HepG2 (cell line): ENCODE data around the gene TRNP1. TPM values are rescaled to one million over a fixed set of nuclear protein-coding genes. Genes with fewer than 3 reads are reported as not detected.

Experiments used
- ATAC-seq: fragments of 200-7000 bp; cut with Tn5 transposase; 3 replicates; pipeline ENCODE4 v1.9.1; 2020; ENCODE audit warnings: mild to moderate bottlenecking, moderate library complexity
- BruUV-seq: library from RNA; stranded (reverse); fragments of 400-500 nt; replicated peaks from 2 replicates; lab custom pipeline; 2021; lab: Mats Ljungman, UMichigan
- CTCF ChIA-PET: fragments of 300-600 bp; formaldehyde crosslinking; extraction: SDS; loops from one replicate; lab custom pipeline; 2021; ENCODE audit warnings: low total read pairs, inconsistent platforms, low intra/inter-chr PET ratio; lab: Yijun Ruan, JAX
- POLR2A ChIA-PET: fragments of 350-600 bp; sonication (Branson Sonifier 250); formaldehyde crosslinking; loops from one replicate; lab custom pipeline; 2020; ENCODE audit warnings: antibody characterized with exemption, inconsistent platforms; lab: Yijun Ruan, JAX
- DNase-seq: peaks from one replicate; pipeline ENCODE4 v3.0.0-alpha.2; 2015; ENCODE audit warnings: low spot score
- FAIRE-seq: peaks from 3 replicates; lab custom pipeline; 2011; peaks lifted over from hg19 to GRCh38; lab: Jason Lieb, UNC
- H2AFZ ChIP-seq: one replicate; pipeline ENCODE4 v1.6.1; 2011; ENCODE audit warnings: low read length, inconsistent platforms
- H3K27ac ChIP-seq: fragments of 300-600 bp; 3 replicates; pipeline ENCODE4 v1.8.0; 2011; ENCODE audit warnings: mixed run types, mild to moderate bottlenecking, mixed read lengths, low read length, inconsistent platforms; ENCODE audit not compliant: insufficient read depth; ENCODE audit errors: extremely low read length
- H3K27me3 ChIP-seq, 2 experiments: fragments of 200-600 bp in 1 of 2; 2 replicates in 1 of 2; 3 replicates in 1 of 2; pipeline versions ENCODE4 v1.6.0 to v1.8.0; 2011; ENCODE audit warnings: low read length in 2 of 2, mild to moderate bottlenecking in 2 of 2, moderate library complexity in 2 of 2, inconsistent platforms in 1 of 2; ENCODE audit not compliant: insufficient read depth in 2 of 2, control insufficient read depth in 1 of 2
- H3K36me3 ChIP-seq, 2 experiments: fragments of 200-600 bp in 1 of 2; replicated peaks in 1 of 2; 2 replicates in 1 of 2; 3 replicates in 1 of 2; pipeline versions ENCODE4 v1.5.1 to v1.8.0; 2011; ENCODE audit warnings: low read length in 2 of 2, inconsistent platforms in 1 of 2; ENCODE audit not compliant: insufficient read depth in 2 of 2, control insufficient read depth in 1 of 2
- H3K4me1 ChIP-seq: 2 replicates; pipeline ENCODE4 v1.5.1; 2012; ENCODE audit warnings: low read length, inconsistent platforms; ENCODE audit not compliant: insufficient read depth
- H3K4me2 ChIP-seq: 2 replicates; pipeline ENCODE4 v1.6.0; 2011; ENCODE audit warnings: low read depth, low read length, inconsistent platforms
- H3K4me3 ChIP-seq, 3 experiments: fragments of 200-600 bp in 1 of 3; sonication (generic), shearing (Covaris generic) in 1 of 3; replicated peaks in 1 of 3; 2 replicates each; pipeline ENCODE4 v1.5.1; 2011 to 2016; ENCODE audit warnings: low read length in 3 of 3, inconsistent platforms in 2 of 3, low read depth in 2 of 3, mild to moderate bottlenecking in 2 of 3, control low read depth in 1 of 3, mixed read lengths in 1 of 3; ENCODE audit not compliant: insufficient read depth in 1 of 3
- H3K79me2 ChIP-seq: one replicate; pipeline ENCODE4 v1.6.1; 2011; ENCODE audit warnings: low read length, inconsistent platforms; ENCODE audit not compliant: insufficient read depth
- H3K9ac ChIP-seq: 2 replicates; pipeline ENCODE4 v1.6.0; 2011; ENCODE audit warnings: mild to moderate bottlenecking, low read depth, low read length, inconsistent platforms; ENCODE audit not compliant: insufficient read depth
- H3K9me3 ChIP-seq: 2 replicates; pipeline ENCODE4 v1.5.1; 2012; ENCODE audit warnings: mild to moderate bottlenecking, low read length
- H4K20me1 ChIP-seq: 2 replicates; pipeline ENCODE4 v1.6.0; 2011; ENCODE audit warnings: inconsistent platforms, mild to moderate bottlenecking, low read length, moderate library complexity; ENCODE audit not compliant: insufficient read depth
- AGO2 ChIP-seq: fragments of 200-400 bp; formaldehyde crosslinking; optimal IDR thresholded peaks from 2 replicates; pipeline ENCODE3; 2017; ENCODE audit warnings: mild to moderate bottlenecking, low read depth, low read length, moderate library complexity
- CEBPB ChIP-seq: IDR thresholded peaks from 2 replicates; pipeline ENCODE4 v1.6.1; 2011; ENCODE audit warnings: low read depth, low read length, improper control_type of control experiment, borderline replicate concordance
- FOXC1 ChIP-seq: sonication (generic); formaldehyde crosslinking; IDR thresholded peaks from 2 replicates; pipeline ENCODE4 v1.8.0; 2022; ENCODE audit warnings: mild to moderate bottlenecking, missing genetic modification reagents, borderline replicate concordance
- GZF1 ChIP-seq: sonication (generic); formaldehyde crosslinking; IDR thresholded peaks from 2 replicates; pipeline ENCODE4 v1.5.1; 2020; ENCODE audit warnings: mild to moderate bottlenecking, missing genetic modification reagents
- IKZF4 ChIP-seq: sonication (generic); formaldehyde crosslinking; IDR thresholded peaks from 2 replicates; pipeline ENCODE4 v1.5.1; 2020; ENCODE audit warnings: borderline replicate concordance, mild to moderate bottlenecking, low read depth, missing genetic modification reagents; ENCODE audit errors: not compliant biosample characterization
- KAT8 ChIP-seq: IDR thresholded peaks from 2 replicates; pipeline ENCODE4 v1.6.1; 2016; ENCODE audit warnings: missing genetic modification reagents, missing compliant biosample characterization
- PHF8 ChIP-seq: sonication (generic); formaldehyde crosslinking; IDR thresholded peaks from 2 replicates; pipeline ENCODE4 v1.5.0; 2020; ENCODE audit warnings: missing genetic modification reagents
- RFXANK ChIP-seq: IDR thresholded peaks from 2 replicates; pipeline ENCODE4 v1.6.1; 2016
- SRY ChIP-seq: sonication (generic); formaldehyde crosslinking; IDR thresholded peaks from 2 replicates; pipeline ENCODE4 v1.8.0; 2022; ENCODE audit warnings: mild to moderate bottlenecking, missing genetic modification reagents
- ZNF567 ChIP-seq: sonication (generic); formaldehyde crosslinking; IDR thresholded peaks from 2 replicates; pipeline ENCODE4 v1.8.1; 2023; ENCODE audit warnings: mild to moderate bottlenecking, missing genetic modification reagents, borderline replicate concordance
- ZNF670 ChIP-seq: sonication (generic); formaldehyde crosslinking; IDR thresholded peaks from 2 replicates; pipeline ENCODE4 v1.8.0; 2022; ENCODE audit warnings: mild to moderate bottlenecking, missing genetic modification reagents, borderline replicate concordance
- ZNF768 ChIP-seq: sonication (generic); formaldehyde crosslinking; IDR thresholded peaks from 2 replicates; pipeline ENCODE4 v1.4.0; 2020; ENCODE audit warnings: missing genetic modification reagents
- WGBS: methylation state at CpG from one replicate; pipeline ENCODE4 v1.1.6; 2017; ENCODE audit warnings: low lambda C conversion rate; 5-methylcytosine and 5-hydroxymethylcytosine counted together
- in situ Hi-C: cut with HindIII; loops from 2 replicates; pipeline ENCODE4 v1.10.0; 2017; ENCODE audit warnings: low pct_unique_long_range_greater_than_20kb; ENCODE audit not compliant: extremely low pct_ligation_motif_present
- intact Hi-C: fragments of 100-400 bp; cut with micrococcal nuclease; formaldehyde crosslinking; loops from one replicate; pipeline ENCODE4 v1.10.0; 2022; ENCODE audit not compliant: unreplicated experiment
- polyA plus RNA-seq, 8 experiments: library from polyadenylated mRNA; depleted of rRNA in 3 of 8; stranded (reverse) in 7 of 8; unstranded in 1 of 8; fragments of >200 nt; fragmentation: Illumina TruSeq in 4 of 8; extraction: Trizol in 4 of 8; gene quantifications; 2 replicates each; pipeline versions ENCODE4 v1.2.1 to v1.2.3, GENCODE V29; 2011 to 2016; ENCODE audit warnings: low read depth in 4 of 8, missing spikeins in 1 of 8, mixed read lengths in 1 of 8; ENCODE audit not compliant: insufficient read depth in 1 of 8
- total RNA-seq, 5 experiments: library from RNA; depleted of rRNA; stranded (reverse); fragments of >200 nt; fragmentation: Illumina TruSeq; extraction: Trizol; gene quantifications; 2 replicates each; pipeline ENCODE4 v1.2.3, GENCODE V29; 2016; ENCODE audit warnings: low read depth in 1 of 5
- TF ChIP-seq, protein P1 (sequence below): IDR thresholded peaks from 2 replicates; pipeline ENCODE4 v1.6.1; 2016; ENCODE audit warnings: missing genetic modification reagents, missing compliant biosample characterization

TRNP1 gene
- total and polyA plus RNA-seq, 2 of the 13 experiments (the other 11 are each of a cell fraction or from before 2014, with no cell fraction given): 42.0 to 158 TPM

DNA sequence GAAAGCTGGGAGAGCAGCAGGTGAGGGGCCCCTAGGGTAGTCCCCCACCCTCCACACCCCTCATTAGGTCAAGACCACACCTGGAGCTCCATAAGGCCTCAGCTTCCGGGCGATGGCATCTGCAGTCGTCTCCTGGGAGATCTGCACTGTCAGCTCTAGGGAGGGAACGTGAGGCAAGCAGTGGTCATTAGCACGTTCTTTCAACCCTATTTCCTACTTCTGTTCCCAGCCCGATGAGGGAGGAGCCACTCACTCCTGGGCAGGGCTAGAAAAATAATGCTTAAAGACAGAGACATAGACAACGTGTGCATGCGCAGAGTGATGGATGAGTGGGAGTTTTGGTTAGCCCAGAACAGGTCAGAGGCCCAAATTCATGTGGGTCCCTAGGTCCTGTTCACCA, 42.9 kb upstream of the TRNP1 start (continued):
- TF ChIP-seq IKZF4 (no peak), KAT8 (CRISPR knock-in tag) (no peak), CEBPB (no peak), ZNF567 (CRISPR knock-in tag) (no peak), SRY (no peak), PHF8 (no peak), ZNF768 (CRISPR knock-in tag) (no peak), ZNF670 (CRISPR knock-in tag) (no peak), GZF1 (no peak), RFXANK (CRISPR knock-in tag) (no peak)
- TF ChIP-seq, protein P1, sequence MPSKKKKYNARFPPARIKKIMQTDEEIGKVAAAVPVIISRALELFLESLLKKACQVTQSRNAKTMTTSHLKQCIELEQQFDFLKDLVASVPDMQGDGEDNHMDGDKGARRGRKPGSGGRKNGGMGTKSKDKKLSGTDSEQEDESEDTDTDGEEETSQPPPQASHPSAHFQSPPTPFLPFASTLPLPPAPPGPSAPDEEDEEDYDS (CRISPR knock-in tag): no peak

DNA sequence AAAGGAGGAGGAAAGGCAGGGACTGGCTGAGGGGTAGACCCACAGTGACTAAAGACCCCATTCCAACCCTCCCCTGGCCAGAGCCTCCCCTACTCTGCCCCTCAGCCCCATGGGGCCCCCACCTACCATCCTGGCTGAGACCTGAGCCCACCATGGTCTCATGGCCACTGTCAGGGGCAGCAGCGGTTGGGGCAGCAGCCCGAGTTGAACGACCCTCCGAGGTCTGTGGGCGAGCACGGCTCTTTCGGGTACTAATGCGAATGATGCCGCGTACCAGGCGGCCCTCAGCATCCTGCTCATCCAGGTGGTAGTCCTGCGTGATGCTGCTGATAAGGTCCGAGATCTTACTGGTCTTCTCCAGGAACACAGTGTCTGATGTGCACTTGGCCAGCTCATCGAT, 42.3 kb upstream of the TRNP1 start:
- peaks cover under 1 to 2% of the 10 kb centered on the region in 2 experiments; a peak in 3 of 5 replicates for H3K36me3 ChIP-seq
- H2AFZ ChIP-seq: no peak overlapping the region
- POLR2A ChIA-PET: interaction anchor here (1.0 kb wide), 1 partner anchor 51 kb away, joined by 5 read pairs; the partner anchor contains the start of gene GPATCH3
- peaks cover 49% of the 10 kb centered on the region for H3K4me1 ChIP-seq
- no peaks in the 10 kb centered on the region for H3K27me3 ChIP-seq
- ATAC-seq (no peak; the same call in 2 of the 3 replicates), DNase-seq (no peak), FAIRE-seq (no peak)
- no peak overlapping the region for H3K27ac ChIP-seq
- no peak overlapping the region for H3K4me2 ChIP-seq
- H3K4me3 ChIP-seq: no peak overlapping the region
- no peak for TF ChIP-seq FOXC1 (CRISPR knock-in tag)
- TF ChIP-seq AGO2: peak; percentile 6
- BruUV-seq: no TSS peak
- in situ Hi-C loops: no loop called here
- no peaks in the 10 kb centered on the region for H3K9me3 ChIP-seq
- no peaks in the 10 kb centered on the region for H4K20me1 ChIP-seq
- H3K79me2 ChIP-seq: no peaks in the 10 kb centered on the region
- CTCF ChIA-PET: no interaction called here
- intact Hi-C loops: no loop called here
- WGBS: 100% methylated on average over 1 of the region's 14 CpGs
- H3K9ac ChIP-seq: no peak overlapping the region
